GM18909 (cell line): Measurements from ENCODE around the gene NFASC.

Experiments
- ATAC-seq: cut with Tn5 transposase; IDR thresholded peaks from one replicate; pipeline ENCODE4 v1.9.1; 2021; ENCODE audit warnings: mild to moderate bottlenecking; ENCODE audit not compliant: unreplicated experiment, poor library complexity

NFASC gene

GRCh38 chr1:204885288-204885711, 14.6 kb downstream of the NFASC start:
- no peak for ATAC-seq

GRCh38 chr1:204885790-204886189, 15.1 kb downstream of the NFASC start:
- no peak for ATAC-seq

- ATAC-seq = no peak
Measured at GRCh38 chr1:204887846-204888245, 17.2 kb downstream of the NFASC start.

GRCh38 chr1:204888294-204888693, 17.6 kb downstream of the NFASC start:
- no peak for ATAC-seq

GRCh38 chr1:204889681-204890383, 19.2 kb downstream of the NFASC start:
- ATAC-seq = no peak

- ATAC-seq = no peak
Measured at GRCh38 chr1:204891860-204892259, 21.2 kb downstream of the NFASC start.

- no peak for ATAC-seq
Measured at GRCh38 chr1:204894031-204894430, 23.4 kb downstream of the NFASC start.

- no peak for ATAC-seq
Measured at GRCh38 chr1:204894606-204895005, 23.9 kb downstream of the NFASC start.

- ATAC-seq = no peak
Measured at GRCh38 chr1:204896023-204896422, 25.4 kb downstream of the NFASC start.

- no peak for ATAC-seq
Measured at GRCh38 chr1:204896787-204897469, 26.3 kb downstream of the NFASC start.

GRCh38 chr1:204900721-204901120, 30.1 kb downstream of the NFASC start:
- no peak for ATAC-seq

GRCh38 chr1:204902671-204903070, 32.0 kb downstream of the NFASC start:
- no peak for ATAC-seq

GRCh38 chr1:204904228-204904810, 33.7 kb downstream of the NFASC start:
- ATAC-seq = no peak

- no peak for ATAC-seq
Measured at GRCh38 chr1:204909109-204909508, 38.4 kb downstream of the NFASC start.

GRCh38 chr1:204915861-204916495, 45.3 kb downstream of the NFASC start:
- ATAC-seq = no peak

GRCh38 chr1:204917802-204918201, 47.1 kb downstream of the NFASC start:
- ATAC-seq = no peak

GRCh38 chr1:204920511-204920910, 49.8 kb downstream of the NFASC start:
- ATAC-seq = no peak

- ATAC-seq = no peak
Measured at GRCh38 chr1:204920967-204921366, 50.3 kb downstream of the NFASC start.

- ATAC-seq = no peak
Measured at GRCh38 chr1:204921855-204922516, 51.3 kb downstream of the NFASC start.

GRCh38 chr1:204923201-204923600, 52.5 kb downstream of the NFASC start:
- no peak for ATAC-seq

GRCh38 chr1:204923626-204924012, 53.0 kb downstream of the NFASC start:
- ATAC-seq = no peak
